Cardiac fibroblast (primary cell): ENCODE results near the gene PLA2G2F.

Experiments
- DNase-seq, 2 donors: peaks; one replicate each; pipeline versions ENCODE4 v3.0.0 to v3.0.0-alpha.2; 2010; ENCODE audit warnings: low read depth in 2 of 2
- H3K4me3 ChIP-seq, 2 donors: replicated peaks in 1 of 2; 1 replicate in 1 of 2; 2 replicates in 1 of 2; pipeline ENCODE4 v1.5.1; 2011; ENCODE audit warnings: low read depth in 2 of 2, low read length in 2 of 2, mild to moderate bottlenecking in 2 of 2, moderate library complexity in 1 of 2
- CTCF ChIP-seq: IDR thresholded peaks from one replicate; pipeline ENCODE4 v1.5.1; 2011; ENCODE audit warnings: low read depth, mild to moderate bottlenecking, low read length, inconsistent platforms

Gene PLA2G2F

GRCh38 chr1:20149601-20150325 lies 10.6 kb downstream of the PLA2G2F start:
- no peak for TF ChIP-seq CTCF
- H3K4me3 ChIP-seq = no peak overlapping the region
- DNase-seq = no peak

- TF ChIP-seq CTCF = no peak
- no peak for DNase-seq
- H3K4me3 ChIP-seq = no peak overlapping the region
Observed at GRCh38 chr1:20150326-20150705, 11.2 kb downstream of the PLA2G2F start.

GRCh38 chr1:20150969-20151368 lies 11.8 kb downstream of the PLA2G2F start:
- no peak for DNase-seq
- H3K4me3 ChIP-seq = no peak overlapping the region
- no peak for TF ChIP-seq CTCF

- TF ChIP-seq CTCF = peak; percentile 86
- peak overlapping the region; percentile 39 to 46 for H3K4me3 ChIP-seq
- peak; percentile 78 to 86 for DNase-seq
Observed at GRCh38 chr1:20151906-20152598, 12.9 kb downstream of the PLA2G2F start.

GRCh38 chr1:20152599-20152930 lies 13.4 kb downstream of the PLA2G2F start:
- no peak for DNase-seq
- no peak for TF ChIP-seq CTCF
- no peak overlapping the region for H3K4me3 ChIP-seq

GRCh38 chr1:20153000-20153418 lies 13.9 kb downstream of the PLA2G2F start:
- no peak for TF ChIP-seq CTCF
- no peak overlapping the region for H3K4me3 ChIP-seq
- peak in 1 of 2 donors; percentile 29 for DNase-seq
